ENCODE measurements around the gene ZNF608. TPM values are rescaled to one million over a fixed set of nuclear protein-coding genes. Genes with fewer than 3 reads are reported as not detected.

ZNF608 gene
- total and polyA plus RNA-seq, 2 donors from 2014 or later, result 5.9 to 35.8 TPM

DNA sequence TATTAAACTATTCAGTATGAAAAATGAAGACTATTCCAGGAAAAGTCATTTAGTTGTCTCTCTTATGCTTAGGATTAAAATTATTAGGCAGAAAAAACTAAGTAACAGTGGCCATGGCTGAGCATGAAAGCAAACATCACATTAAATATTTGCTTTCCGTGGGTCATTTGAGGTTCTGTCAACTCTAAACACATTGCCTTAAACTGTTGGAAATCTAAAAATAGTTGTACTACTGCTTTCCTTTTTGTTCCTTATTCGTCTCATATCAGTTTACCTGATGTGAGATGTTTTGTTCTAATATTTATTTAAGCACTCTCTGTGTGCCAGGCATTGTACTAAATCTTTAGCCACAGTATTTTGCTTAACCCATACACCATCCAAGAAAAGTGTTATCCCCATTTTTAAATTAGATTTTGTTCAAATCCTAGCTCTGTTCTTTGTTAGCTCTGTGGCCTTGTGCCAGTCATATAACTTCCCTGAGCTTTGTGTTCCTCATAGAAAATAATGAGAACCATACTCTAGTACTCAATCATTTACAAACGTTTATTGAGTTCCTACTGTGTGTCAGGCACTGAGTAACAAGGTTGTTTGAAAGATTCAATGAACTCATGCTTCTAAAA is 18.7 kb upstream of the ZNF608 start:
- intact Hi-C loops (cut with DNase I), result no loop called here
- DNase-seq (no peak), FAIRE-seq (no peak)
- no peak overlapping the region for H3K4me3 ChIP-seq (ENCODE audit: low read length in 3 of 3)
- no peaks in the 10 kb centered on the region for H3K27me3 ChIP-seq (ENCODE audit: control insufficient read depth, insufficient read depth, low read length)
- no peak overlapping the region for H3K9ac ChIP-seq (ENCODE audit: low read length in 3 of 3)
- no peaks in the 10 kb centered on the region for H3K4me1 ChIP-seq (ENCODE audit: control insufficient read depth in 2 of 3, insufficient read depth in 2 of 3, low read depth in 1 of 3, low read length in 3 of 3)
- H3K9me3 ChIP-seq (ENCODE audit: control insufficient read depth in 2 of 3, insufficient read depth in 1 of 3, low read length in 3 of 3), result no peaks in the 10 kb centered on the region
- TF ChIP-seq CTCF (IDR thresholded peaks at IDR 0.05; ENCODE audit: borderline replicate concordance, extremely low read depth, insufficient read depth), result no peak
- no peak overlapping the region for H3K27ac ChIP-seq (ENCODE audit: low read depth in 2 of 2, low read length in 2 of 2)
- no peaks in the 10 kb centered on the region for H3K36me3 ChIP-seq (ENCODE audit: control insufficient read depth in 2 of 3, insufficient read depth in 3 of 3, low read length in 3 of 3)

- no peak for TF ChIP-seq CTCF (IDR thresholded peaks at IDR 0.05; ENCODE audit: borderline replicate concordance, extremely low read depth, insufficient read depth)
- Histone ChIP-seq H3K36me3 (ENCODE audit: control insufficient read depth in 2 of 3, insufficient read depth in 3 of 3, low read length in 3 of 3) (no peaks in the 10 kb centered on the region), H3K27me3 (ENCODE audit: control insufficient read depth, insufficient read depth, low read length) (no peaks in the 10 kb centered on the region), H3K4me3 (ENCODE audit: low read length in 3 of 3) (no peak overlapping the region), H3K27ac (ENCODE audit: low read depth in 2 of 2, low read length in 2 of 2) (no peak overlapping the region), H3K9ac (ENCODE audit: low read length in 3 of 3) (no peak overlapping the region), H3K9me3 (ENCODE audit: control insufficient read depth in 2 of 3, insufficient read depth in 1 of 3, low read length in 3 of 3) (no peaks in the 10 kb centered on the region), H3K4me1 (ENCODE audit: control insufficient read depth in 2 of 3, insufficient read depth in 2 of 3, low read depth in 1 of 3, low read length in 3 of 3) (no peaks in the 10 kb centered on the region)
- FAIRE-seq (no peak), DNase-seq (no peak)
- intact Hi-C loops (cut with DNase I), result no loop called here
These were observed 18.1 kb upstream of the ZNF608 start for GRCh38 chr5:124764585-124764984.

DNA sequence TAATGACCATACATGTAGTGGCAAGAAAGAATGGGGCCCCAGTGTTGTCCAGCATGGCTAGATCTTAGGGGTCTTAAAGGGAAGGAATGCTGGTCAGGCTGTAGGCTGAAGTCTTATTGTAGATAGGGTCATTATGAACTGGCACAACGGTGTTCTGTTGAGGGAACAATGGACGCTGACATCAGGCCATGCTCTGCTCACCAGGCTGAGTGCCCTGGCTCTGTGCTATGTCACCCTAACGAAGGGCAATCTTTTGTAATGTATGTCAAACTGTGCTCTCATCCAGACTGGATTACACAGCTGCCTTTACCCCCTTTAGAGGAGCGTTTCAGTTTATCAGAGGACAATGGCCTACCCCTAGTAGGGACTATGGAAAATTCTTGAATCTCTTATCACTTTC is 14.6 kb upstream of the ZNF608 start:
- H3K27ac ChIP-seq (ENCODE audit: low read depth in 2 of 2, low read length in 2 of 2), result no peak overlapping the region
- no peaks in the 10 kb centered on the region for H3K4me1 ChIP-seq (ENCODE audit: control insufficient read depth in 2 of 3, insufficient read depth in 2 of 3, low read depth in 1 of 3, low read length in 3 of 3)
- no peak for DNase-seq
- no peaks in the 10 kb centered on the region for H3K9me3 ChIP-seq (ENCODE audit: control insufficient read depth in 2 of 3, insufficient read depth in 1 of 3, low read length in 3 of 3)
- intact Hi-C loops (cut with DNase I), result no loop called here
- no peak overlapping the region for H3K9ac ChIP-seq (ENCODE audit: low read length in 3 of 3)
- H3K4me3 ChIP-seq (ENCODE audit: low read length in 3 of 3), result no peak overlapping the region
- no peaks in the 10 kb centered on the region for H3K27me3 ChIP-seq (ENCODE audit: control insufficient read depth, insufficient read depth, low read length)
- FAIRE-seq, result no peak
- H3K36me3 ChIP-seq (ENCODE audit: control insufficient read depth in 2 of 3, insufficient read depth in 3 of 3, low read length in 3 of 3), result no peaks in the 10 kb centered on the region
- no peak for TF ChIP-seq CTCF (IDR thresholded peaks at IDR 0.05; ENCODE audit: borderline replicate concordance, extremely low read depth, insufficient read depth)

DNA sequence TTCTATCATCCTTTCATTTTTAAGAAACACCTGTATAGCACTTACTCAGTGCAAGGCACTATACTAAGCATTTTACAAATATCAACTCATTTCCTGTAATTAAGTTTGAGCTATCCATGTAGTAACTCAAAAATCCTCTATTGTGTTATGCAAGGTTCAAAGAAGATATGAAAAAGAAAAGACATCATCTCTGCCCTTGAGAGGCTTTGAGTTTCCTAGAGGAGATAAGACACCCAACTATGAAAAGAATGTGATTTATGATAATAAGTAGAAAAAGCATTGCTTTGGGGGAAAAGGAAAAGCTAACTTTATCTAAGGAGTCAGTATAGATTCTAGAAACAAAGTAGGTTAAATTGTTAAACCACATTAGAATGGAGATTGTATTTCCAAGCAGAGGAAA is 14.2 kb upstream of the ZNF608 start:
- H3K36me3 ChIP-seq (ENCODE audit: control insufficient read depth in 2 of 3, insufficient read depth in 3 of 3, low read length in 3 of 3), result no peaks in the 10 kb centered on the region
- TF ChIP-seq CTCF (IDR thresholded peaks at IDR 0.05; ENCODE audit: borderline replicate concordance, extremely low read depth, insufficient read depth), result no peak
- H3K27me3 ChIP-seq (ENCODE audit: control insufficient read depth, insufficient read depth, low read length), result no peaks in the 10 kb centered on the region
- no peak overlapping the region for H3K4me3 ChIP-seq (ENCODE audit: low read length in 3 of 3)
- no peaks in the 10 kb centered on the region for H3K9me3 ChIP-seq (ENCODE audit: control insufficient read depth in 2 of 3, insufficient read depth in 1 of 3, low read length in 3 of 3)
- intact Hi-C loops (cut with DNase I), result no loop called here
- no peaks in the 10 kb centered on the region for H3K4me1 ChIP-seq (ENCODE audit: control insufficient read depth in 2 of 3, insufficient read depth in 2 of 3, low read depth in 1 of 3, low read length in 3 of 3)
- no peak for DNase-seq
- no peak for FAIRE-seq
- no peak overlapping the region for H3K9ac ChIP-seq (ENCODE audit: low read length in 3 of 3)
- H3K27ac ChIP-seq (ENCODE audit: low read depth in 2 of 2, low read length in 2 of 2), result no peak overlapping the region

Data from kidney (tissue), 14 donors.